GM12878 (cell line): ENCODE measurements around the gene MAPKAPK2. TPM values are rescaled to one million over a fixed set of nuclear protein-coding genes. Genes with fewer than 3 reads are reported as not detected.

Experiments used
- ATAC-seq: fragments of 200-7000 bp; cut with Tn5 transposase; 3 replicates; pipeline ENCODE4 v1.9.1; 2020; ENCODE audit warnings: mild to moderate bottlenecking, moderate library complexity
- BruUV-seq: library from RNA; stranded (reverse); fragments of 400-500 nt; replicated peaks from 2 replicates; lab custom pipeline; 2021; lab: Mats Ljungman, UMichigan
- CTCF ChIA-PET: fragments of 300-600 bp; sonication (Branson Sonifier 250); formaldehyde crosslinking; extraction: SDS; loops from one replicate; lab custom pipeline; 2021; ENCODE audit warnings: inconsistent platforms; lab: Yijun Ruan, JAX
- POLR2A ChIA-PET: fragments of 350-600 bp; formaldehyde crosslinking; extraction: SDS; loops from one replicate; lab custom pipeline; 2021; ENCODE audit warnings: inconsistent platforms; lab: Charles Lee
- RAD21 ChIA-PET: fragments of 300-600 bp; sonication (Branson Sonifier 250); formaldehyde crosslinking; loops from one replicate; lab custom pipeline; 2023; ENCODE audit warnings: antibody characterized with exemption; ENCODE audit not compliant: unreplicated experiment; lab: Charles Lee
- SMC1A ChIA-PET: fragments of 300-600 bp; sonication (Branson Sonifier 250); formaldehyde crosslinking; loops from one replicate; lab custom pipeline; 2023; ENCODE audit not compliant: unreplicated experiment, uncharacterized antibody; lab: Charles Lee
- DNase-seq: peaks from one replicate; pipeline ENCODE4 v3.0.0-alpha.2; 2011; ENCODE audit warnings: low read depth, low spot score
- FAIRE-seq: peaks from 3 replicates; lab custom pipeline; 2011; peaks lifted over from hg19 to GRCh38; lab: Jason Lieb, UNC
- H2AFZ ChIP-seq: 2 replicates; pipeline ENCODE4 v1.6.0; 2011; ENCODE audit warnings: low read depth, low read length, control low read depth; ENCODE audit not compliant: control insufficient read depth
- H3K27ac ChIP-seq: 2 replicates; pipeline ENCODE4 v1.5.1; 2011; ENCODE audit warnings: control low read depth; ENCODE audit not compliant: control insufficient read depth, insufficient read depth
- H3K27me3 ChIP-seq, 2 experiments: replicated peaks in 1 of 2; 2 replicates each; pipeline versions ENCODE4 v1.6.0 to v1.6.1; 2011; ENCODE audit warnings: low read length in 1 of 2; ENCODE audit not compliant: control insufficient read depth in 2 of 2, insufficient read depth in 2 of 2
- H3K36me3 ChIP-seq, 2 experiments: 2 replicates each; pipeline ENCODE4 v1.5.1; 2011; ENCODE audit warnings: low read length in 1 of 2; ENCODE audit not compliant: control insufficient read depth in 2 of 2, insufficient read depth in 2 of 2
- H3K4me1 ChIP-seq: 2 replicates; pipeline ENCODE4 v1.6.1; 2011; ENCODE audit warnings: mild to moderate bottlenecking, low read length, moderate library complexity, mixed read lengths; ENCODE audit not compliant: control insufficient read depth, insufficient read depth
- H3K4me2 ChIP-seq: 2 replicates; pipeline ENCODE4 v1.6.0; 2011; ENCODE audit warnings: control low read depth; ENCODE audit not compliant: control insufficient read depth, insufficient read depth
- H3K4me3 ChIP-seq: fragments of 200-600 bp; sonication (generic); 2 replicates; pipeline ENCODE4 v1.5.1; 2016
- H3K79me2 ChIP-seq: 2 replicates; pipeline ENCODE4 v1.6.0; 2011; ENCODE audit warnings: low read length; ENCODE audit not compliant: control insufficient read depth, insufficient read depth
- H3K9ac ChIP-seq: 2 replicates; pipeline ENCODE4 v1.8.0; 2011; ENCODE audit warnings: low read length, control low read depth, mixed read lengths; ENCODE audit not compliant: control insufficient read depth, insufficient read depth
- H3K9me3 ChIP-seq: replicated peaks from 3 replicates; pipeline ENCODE4 v1.5.1; 2011; ENCODE audit warnings: mild to moderate bottlenecking, low read length; ENCODE audit not compliant: control insufficient read depth, insufficient read depth
- H4K20me1 ChIP-seq: 2 replicates; pipeline ENCODE4 v1.6.0; 2011; ENCODE audit not compliant: control insufficient read depth, insufficient read depth
- ESRRA ChIP-seq: IDR thresholded peaks from 2 replicates; pipeline ENCODE4 v1.6.1; 2012; ENCODE audit warnings: mild to moderate bottlenecking, low read length, improper control_type of control experiment
- JUNB ChIP-seq: IDR thresholded peaks from 2 replicates; pipeline ENCODE4 v1.6.1; 2016; ENCODE audit warnings: antibody characterized with exemption, mild to moderate bottlenecking
- MTA3 ChIP-seq: IDR thresholded peaks from 2 replicates; pipeline ENCODE4 v1.6.1; 2012; ENCODE audit warnings: low read length, inconsistent platforms, borderline replicate concordance
- POLR2AphosphoS5 ChIP-seq: IDR thresholded peaks from 2 replicates; pipeline ENCODE4 v1.6.1; 2011; ENCODE audit warnings: mild to moderate bottlenecking, low read length, inconsistent platforms
- TCF12 ChIP-seq: IDR thresholded peaks from 2 replicates; pipeline ENCODE4 v1.6.1; 2011; ENCODE audit warnings: low read depth, mild to moderate bottlenecking, low read length
- TCF7 ChIP-seq: IDR thresholded peaks from 2 replicates; pipeline ENCODE4 v1.6.1; 2014; ENCODE audit warnings: antibody characterized with exemption, borderline replicate concordance
- WGBS: methylation state at CpG from one replicate; pipeline ENCODE4 v1.1.6; 2016; ENCODE audit warnings: low lambda C conversion rate; ENCODE audit not compliant: insufficient replicate concordance, insufficient coverage; ENCODE audit errors: missing lambda C conversion rate; 5-methylcytosine and 5-hydroxymethylcytosine counted together
- in situ Hi-C: fragments of 300-500 bp; cut with MboI; formaldehyde crosslinking; loops from 9 replicates; pipeline ENCODE4 v1.14.3; 2018; ENCODE audit warnings: mixed read lengths
- intact Hi-C: fragments of 100-400 bp; cut with micrococcal nuclease; formaldehyde crosslinking; loops from one replicate; pipeline ENCODE4 v1.14.2; 2022; ENCODE audit not compliant: unreplicated experiment
- polyA plus RNA-seq, 11 experiments: library from polyadenylated mRNA; depleted of rRNA in 4 of 11; unstranded in 6 of 11; stranded (reverse) in 5 of 11; fragments of >200 nt; fragmentation: Nextera tagmentation in 4 of 11; fragmentation: Illumina TruSeq in 1 of 11; extraction: Ambion mirVana in 4 of 11; extraction: Trizol in 1 of 11; gene quantifications; 1 replicate in 1 of 11; 2 replicates in 10 of 11; pipeline versions ENCODE4 v1.2.1 to v1.2.3, GENCODE V29; 2011 to 2016; ENCODE audit warnings: inconsistent platforms in 2 of 11, missing spikeins in 2 of 11, low read depth in 1 of 11
- total RNA-seq, 4 experiments: library from RNA; depleted of rRNA in 3 of 4; stranded (reverse); fragments of >200 nt in 3 of 4; fragmentation: Illumina TruSeq in 1 of 4; extraction: Trizol in 1 of 4; gene quantifications; 2 replicates each; pipeline versions ENCODE4 v1.2.1 to v1.2.3, GENCODE V29; 2013 to 2021

Gene MAPKAPK2
- total and polyA plus RNA-seq, 10 of the 15 experiments (the other 5 are each of a cell fraction or from before 2014, with no cell fraction given) = 0.72 to 92.2 (median 49.3) TPM

- Histone ChIP-seq H3K9ac (no peak overlapping the region), H3K4me1 (peaks cover 25% of the 10 kb centered on the region), H3K9me3 (no peaks in the 10 kb centered on the region), H3K27me3 (no peaks in the 10 kb centered on the region), H3K27ac (no peak overlapping the region), H3K36me3 (peaks cover 15% of the 10 kb centered on the region in 2 experiments), H2AFZ (no peak overlapping the region), H3K4me2 (no peak overlapping the region), H3K4me3 (no peak overlapping the region), H3K79me2 (peaks cover 63% of the 10 kb centered on the region), H4K20me1 (peaks cover 19% of the 10 kb centered on the region)
- no TSS peak for BruUV-seq
- TF ChIP-seq POLR2AphosphoS5 (peak; percentile 40; the same call in 1 of the 2 replicates), JUNB (no peak)
- DNase-seq (no peak), FAIRE-seq (no peak), ATAC-seq (no peak)
- ChIA-PET RAD21 (interaction anchor here (1.1 to 1.3 kb wide), 2 partner anchors 9 kb away, joined by 3 to 4 read pairs; no protein-coding TSS in a partner anchor), CTCF (interaction anchor here (1.0 to 1.3 kb wide), 2 partner anchors 9 to 34 kb away, joined by 3 to 8 read pairs; no protein-coding TSS in a partner anchor), SMC1A (interaction anchor here (0.9 to 1.7 kb wide), 4 partner anchors 9 to 45 kb away, joined by 3 to 7 read pairs (median 3); no protein-coding TSS in a partner anchor), POLR2A (no interaction called here)
- WGBS = 100% methylated on average over 2 of the region's 2 CpGs
- in situ Hi-C loops = no loop called here
- intact Hi-C loops = no loop called here
Measured at GRCh38 chr1:206698011-206698410, 13.3 kb downstream of the MAPKAPK2 start.

- in situ Hi-C loops = no loop called here
- FAIRE-seq = no peak
Measured at GRCh38 chr1:206699000-206699586, 14.4 kb downstream of the MAPKAPK2 start.

More at GRCh38 chr1:206699000-206699586, 14.4 kb downstream of the MAPKAPK2 start:
- Histone ChIP-seq H3K27ac (no peak overlapping the region), H3K36me3 (peaks cover 12 to 15% of the 10 kb centered on the region in 2 experiments), H3K27me3 (no peaks in the 10 kb centered on the region), H3K9me3 (no peaks in the 10 kb centered on the region), H4K20me1 (peaks cover 14% of the 10 kb centered on the region), H3K4me2 (no peak overlapping the region), H3K79me2 (peaks cover 65% of the 10 kb centered on the region), H3K9ac (no peak overlapping the region), H3K4me3 (no peak overlapping the region), H3K4me1 (peaks cover 35% of the 10 kb centered on the region), H2AFZ (no peak overlapping the region)
- ChIA-PET POLR2A (interaction anchor here (1.5 to 21.4 kb wide), 2 partner anchors 10 to 14 kb away, joined by 3 to 334 read pairs; partner anchors contain the start of gene MAPKAPK2), RAD21 (interaction anchor here (1.1 to 2.2 kb wide), 3 partner anchors 8 to 21 kb away, joined by 3 to 9 read pairs (median 4); no protein-coding TSS in a partner anchor), SMC1A (interaction anchor here (1.0 to 17.9 kb wide), 4 partner anchors 9 to 34 kb away, joined by 3 to 222 read pairs (median 8); no protein-coding TSS in a partner anchor), CTCF (interaction anchor here (1.0 to 1.8 kb wide), 3 partner anchors 10 to 35 kb away, joined by 3 to 8 read pairs (median 8); no protein-coding TSS in a partner anchor)
- TSS peak; percentile 21 for BruUV-seq
- 61% methylated on average over 7 of the region's 7 CpGs for WGBS
- TF ChIP-seq POLR2AphosphoS5 = peak; percentile 69
- no peak for TF ChIP-seq TCF7
- no peak for TF ChIP-seq TCF12
- no peak for TF ChIP-seq MTA3
- no peak for TF ChIP-seq ESRRA
- ATAC-seq (no peak), DNase-seq (no peak)
- intact Hi-C loops = no loop called here
